Hepatocyte (in vitro differentiated cells): Measurements from ENCODE around the gene TRPM1.

Experiments used
- CTCF ChIP-seq: fragments of 200-600 bp; sonication (generic); IDR thresholded peaks from 2 replicates; pipeline ENCODE4 v1.5.1; 2016; ENCODE audit warnings: antibody characterized with exemption, mild to moderate bottlenecking; ENCODE audit not compliant: poor library complexity
- EZH2 ChIP-seq: fragments of 200-600 bp; sonication (generic); IDR thresholded peaks from 2 replicates; pipeline ENCODE4 v1.6.1; 2016; ENCODE audit warnings: antibody characterized with exemption, mild to moderate bottlenecking, borderline replicate concordance

- TF ChIP-seq CTCF: no peak
- no peak for TF ChIP-seq EZH2
These were observed 26.2 kb upstream of the TRPM1 start for GRCh38 chr15:31127596-31128261.
